ENCODE data around the gene SPATS2L. TPM values are rescaled to one million over a fixed set of nuclear protein-coding genes. Genes with fewer than 3 reads are reported as not detected.

SPATS2L gene
- polyA plus RNA-seq, 1 of the 3 experiments (the other 2 are of a cell fraction): 86.8 TPM

DNA sequence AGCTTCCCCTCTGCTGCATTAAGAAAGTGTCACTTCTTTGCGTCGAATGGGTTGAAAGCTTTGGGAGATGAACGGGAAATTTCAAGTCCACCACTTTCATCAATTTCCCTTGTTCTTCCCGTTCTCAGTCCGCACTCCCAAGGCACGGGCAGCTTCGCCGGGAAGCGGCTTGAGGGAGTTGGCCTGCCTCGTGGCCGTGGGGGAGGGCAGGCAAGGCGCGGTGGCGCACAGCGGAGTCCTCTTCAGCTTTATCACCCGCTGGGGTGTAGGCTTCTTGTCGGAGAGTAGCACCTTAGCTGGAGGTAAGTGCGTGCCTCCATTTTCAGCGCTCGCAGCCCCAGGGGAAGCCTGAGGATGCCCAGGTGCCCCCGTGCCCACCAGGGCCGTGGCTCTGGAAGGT lies 183.5 kb downstream of the SPATS2L start (continued):
- no peak for TF ChIP-seq YY1 (IDR thresholded peaks at IDR 0.05; ENCODE audit: low read depth)
- no peak for TF ChIP-seq NRF1 (IDR thresholded peaks at IDR 0.05; ENCODE audit: low read depth, low read length)
- TF ChIP-seq EP300 (IDR thresholded peaks at IDR 0.05; ENCODE audit: borderline replicate concordance in 1 of 2, low read depth in 1 of 2, low read length in 1 of 2): no peak
- no peak for TF ChIP-seq TEAD4 (IDR thresholded peaks at IDR 0.05; ENCODE audit: borderline replicate concordance, insufficient read depth)
- TF ChIP-seq MXI1 (IDR thresholded peaks at IDR 0.05; ENCODE audit: low read depth, low read length): no peak
- no peak for TF ChIP-seq RXRA (IDR thresholded peaks at IDR 0.05; ENCODE audit: borderline replicate concordance, low read depth)
- no peak for TF ChIP-seq ELF1 (IDR thresholded peaks at IDR 0.05)

DNA sequence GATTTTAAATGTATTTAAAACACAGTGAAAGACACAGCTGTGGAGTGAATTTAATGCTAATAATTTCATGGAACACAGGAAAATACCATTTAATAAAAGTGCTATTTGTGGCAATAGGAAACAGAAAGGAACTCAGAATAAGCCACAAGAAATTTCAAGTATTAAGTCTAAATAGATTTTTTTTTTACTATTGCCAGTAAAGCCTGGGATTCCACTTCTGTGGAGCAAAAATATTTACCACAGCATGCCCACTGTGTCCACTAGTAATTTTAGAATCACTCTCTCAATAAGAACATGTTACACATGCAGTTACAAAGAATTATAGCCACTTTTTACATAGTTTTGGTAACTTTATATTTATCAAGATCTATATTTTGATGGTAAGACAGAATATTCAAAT lies 186.2 kb downstream of the SPATS2L start:
- H3K9me3 ChIP-seq: no peaks in the 10 kb centered on the region
- H3K4me1 ChIP-seq (ENCODE audit: control insufficient read depth in 1 of 2, insufficient read depth in 2 of 2, low read depth in 1 of 2, low read length in 1 of 2): peaks cover 0 to 2% of the 10 kb centered on the region in 2 experiments; a peak in 1 of 4 replicates
- no peaks in the 10 kb centered on the region for H3K27me3 ChIP-seq (ENCODE audit: insufficient read depth)
- no peak overlapping the region for H3K27ac ChIP-seq (ENCODE audit: low read depth in 2 of 2, low read length in 1 of 2)
- no peak overlapping the region for H2AFZ ChIP-seq (ENCODE audit: low read depth)
- peaks cover 43 to 64% of the 10 kb centered on the region in 2 experiments for H3K36me3 ChIP-seq (replicated peaks in 1 of 2; ENCODE audit: control insufficient read depth in 1 of 2, insufficient read depth in 2 of 2, low read length in 1 of 2)
- H3K4me3 ChIP-seq (ENCODE audit: low read depth in 2 of 2, low read length in 1 of 2): no peak overlapping the region
- no peaks in the 10 kb centered on the region for H3K9me2 ChIP-seq
- H3K79me2 ChIP-seq (ENCODE audit: insufficient read depth): no peaks in the 10 kb centered on the region
- no peak for DNase-seq
- H3K4me2 ChIP-seq: no peak overlapping the region
- H3F3A ChIP-seq (replicated peaks; ENCODE audit: insufficient read depth): peaks cover 6% of the 10 kb centered on the region
- H4K20me1 ChIP-seq (ENCODE audit: insufficient read depth): no peaks in the 10 kb centered on the region
- ChIA-PET POLR2A (no interaction called here), CTCF (interaction anchor here (1.4 to 1.7 kb wide), 2 partner anchors 211 to 519 kb away, joined by 3 to 7 read pairs; no protein-coding TSS in a partner anchor)
- H3K9ac ChIP-seq: no peak overlapping the region
- no peak for TF ChIP-seq FOXM1 (IDR thresholded peaks at IDR 0.05; ENCODE audit: low read depth)

DNA sequence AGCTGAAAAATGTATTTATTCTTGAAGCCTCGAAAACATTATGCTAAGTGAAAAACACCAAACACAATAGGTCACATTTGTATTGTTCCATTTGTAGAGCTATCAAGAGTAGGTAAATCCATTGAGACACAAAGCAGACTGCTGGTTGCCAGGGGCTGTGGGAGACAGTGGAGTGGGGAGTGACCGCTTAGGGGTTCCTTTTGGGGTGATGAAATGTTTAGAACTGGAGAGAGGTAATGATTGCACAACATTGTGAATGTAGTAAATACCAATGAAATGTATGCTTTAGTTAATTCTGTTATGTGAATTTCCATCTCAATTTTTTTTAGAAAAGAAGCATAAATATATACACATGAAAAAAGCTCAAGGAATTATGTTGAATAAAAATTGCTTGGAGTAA lies 187.6 kb downstream of the SPATS2L start:
- no peak for DNase-seq
- Histone ChIP-seq H3K27ac (ENCODE audit: low read depth in 2 of 2, low read length in 1 of 2) (no peak overlapping the region), H4K20me1 (ENCODE audit: insufficient read depth) (no peaks in the 10 kb centered on the region), H3K9ac (no peak overlapping the region), H3K4me3 (ENCODE audit: low read depth in 2 of 2, low read length in 1 of 2) (no peak overlapping the region), H3K9me3 (no peaks in the 10 kb centered on the region), H3K36me3 (replicated peaks in 1 of 2; ENCODE audit: control insufficient read depth in 1 of 2, insufficient read depth in 2 of 2, low read length in 1 of 2) (peaks cover 48 to 77% of the 10 kb centered on the region in 2 experiments), H3K4me2 (no peak overlapping the region), H3F3A (replicated peaks; ENCODE audit: insufficient read depth) (peaks cover 6% of the 10 kb centered on the region), H2AFZ (ENCODE audit: low read depth) (no peak overlapping the region), H3K4me1 (ENCODE audit: control insufficient read depth in 1 of 2, insufficient read depth in 2 of 2, low read depth in 1 of 2, low read length in 1 of 2) (peaks cover 0 to 2% of the 10 kb centered on the region in 2 experiments; a peak in 1 of 4 replicates), H3K79me2 (ENCODE audit: insufficient read depth) (no peaks in the 10 kb centered on the region), H3K27me3 (ENCODE audit: insufficient read depth) (no peaks in the 10 kb centered on the region), H3K9me2 (no peaks in the 10 kb centered on the region)
- WGBS (ENCODE audit: low lambda C conversion rate): 93% methylated on average over 2 of the region's 2 CpGs
- ChIA-PET POLR2A (no interaction called here), CTCF (interaction anchor here (1.2 to 1.7 kb wide), 5 partner anchors 12 to 520 kb away, joined by 3 to 8 read pairs (median 7); partner anchors contain the start of gene KCTD18)
- no peak for TF ChIP-seq RXRA (IDR thresholded peaks at IDR 0.05; ENCODE audit: borderline replicate concordance, low read depth)
- TF ChIP-seq NFIC (IDR thresholded peaks at IDR 0.05; ENCODE audit: borderline replicate concordance): no peak
- TF ChIP-seq CHD2 (IDR thresholded peaks at IDR 0.05; ENCODE audit: low read length, partially characterized antibody): no peak
- TF ChIP-seq TEAD4 (IDR thresholded peaks at IDR 0.05; ENCODE audit: borderline replicate concordance, insufficient read depth): no peak
- no peak for TF ChIP-seq TAF1 (IDR thresholded peaks at IDR 0.05; ENCODE audit: borderline replicate concordance, low read depth, low read length)
- TF ChIP-seq, protein P1, sequence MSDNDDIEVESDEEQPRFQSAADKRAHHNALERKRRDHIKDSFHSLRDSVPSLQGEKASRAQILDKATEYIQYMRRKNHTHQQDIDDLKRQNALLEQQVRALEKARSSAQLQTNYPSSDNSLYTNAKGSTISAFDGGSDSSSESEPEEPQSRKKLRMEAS (IDR thresholded peaks at IDR 0.05; ENCODE audit: low read depth): no peak
- TF ChIP-seq NRF1 (IDR thresholded peaks at IDR 0.05; ENCODE audit: low read depth, low read length): no peak
- TF ChIP-seq, protein P2, sequence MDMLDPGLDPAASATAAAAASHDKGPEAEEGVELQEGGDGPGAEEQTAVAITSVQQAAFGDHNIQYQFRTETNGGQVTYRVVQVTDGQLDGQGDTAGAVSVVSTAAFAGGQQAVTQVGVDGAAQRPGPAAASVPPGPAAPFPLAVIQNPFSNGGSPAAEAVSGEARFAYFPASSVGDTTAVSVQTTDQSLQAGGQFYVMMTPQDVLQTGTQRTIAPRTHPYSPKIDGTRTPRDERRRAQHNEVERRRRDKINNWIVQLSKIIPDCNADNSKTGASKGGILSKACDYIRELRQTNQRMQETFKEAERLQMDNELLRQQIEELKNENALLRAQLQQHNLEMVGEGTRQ (IDR thresholded peaks at IDR 0.05; ENCODE audit: borderline replicate concordance, low read depth, low read length): no peak
- TF ChIP-seq EZH2phosphoT487 (IDR thresholded peaks at IDR 0.05; ENCODE audit: borderline replicate concordance, low read depth): no peak
- TF ChIP-seq GATA2 (CRISPR knock-in tag; IDR thresholded peaks at IDR 0.05): no peak
- no peak for TF ChIP-seq SMC3 (IDR thresholded peaks at IDR 0.05; ENCODE audit: low read depth, low read length)
- TF ChIP-seq RCOR1 (IDR thresholded peaks at IDR 0.05; ENCODE audit: low read length): no peak
- TF ChIP-seq, protein P3, sequence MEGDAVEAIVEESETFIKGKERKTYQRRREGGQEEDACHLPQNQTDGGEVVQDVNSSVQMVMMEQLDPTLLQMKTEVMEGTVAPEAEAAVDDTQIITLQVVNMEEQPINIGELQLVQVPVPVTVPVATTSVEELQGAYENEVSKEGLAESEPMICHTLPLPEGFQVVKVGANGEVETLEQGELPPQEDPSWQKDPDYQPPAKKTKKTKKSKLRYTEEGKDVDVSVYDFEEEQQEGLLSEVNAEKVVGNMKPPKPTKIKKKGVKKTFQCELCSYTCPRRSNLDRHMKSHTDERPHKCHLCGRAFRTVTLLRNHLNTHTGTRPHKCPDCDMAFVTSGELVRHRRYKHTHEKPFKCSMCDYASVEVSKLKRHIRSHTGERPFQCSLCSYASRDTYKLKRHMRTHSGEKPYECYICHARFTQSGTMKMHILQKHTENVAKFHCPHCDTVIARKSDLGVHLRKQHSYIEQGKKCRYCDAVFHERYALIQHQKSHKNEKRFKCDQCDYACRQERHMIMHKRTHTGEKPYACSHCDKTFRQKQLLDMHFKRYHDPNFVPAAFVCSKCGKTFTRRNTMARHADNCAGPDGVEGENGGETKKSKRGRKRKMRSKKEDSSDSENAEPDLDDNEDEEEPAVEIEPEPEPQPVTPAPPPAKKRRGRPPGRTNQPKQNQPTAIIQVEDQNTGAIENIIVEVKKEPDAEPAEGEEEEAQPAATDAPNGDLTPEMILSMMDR (IDR thresholded peaks at IDR 0.05): no peak
- no peak for TF ChIP-seq FOSL2 (IDR thresholded peaks at IDR 0.05; ENCODE audit: borderline replicate concordance, low read depth)
- no peak for TF ChIP-seq MEF2A (IDR thresholded peaks at IDR 0.05; ENCODE audit: borderline replicate concordance, low read depth)
- TF ChIP-seq, protein P4, sequence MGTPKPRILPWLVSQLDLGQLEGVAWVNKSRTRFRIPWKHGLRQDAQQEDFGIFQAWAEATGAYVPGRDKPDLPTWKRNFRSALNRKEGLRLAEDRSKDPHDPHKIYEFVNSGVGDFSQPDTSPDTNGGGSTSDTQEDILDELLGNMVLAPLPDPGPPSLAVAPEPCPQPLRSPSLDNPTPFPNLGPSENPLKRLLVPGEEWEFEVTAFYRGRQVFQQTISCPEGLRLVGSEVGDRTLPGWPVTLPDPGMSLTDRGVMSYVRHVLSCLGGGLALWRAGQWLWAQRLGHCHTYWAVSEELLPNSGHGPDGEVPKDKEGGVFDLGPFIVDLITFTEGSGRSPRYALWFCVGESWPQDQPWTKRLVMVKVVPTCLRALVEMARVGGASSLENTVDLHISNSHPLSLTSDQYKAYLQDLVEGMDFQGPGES (IDR thresholded peaks at IDR 0.05; ENCODE audit: low read depth, low read length): no peak
- TF ChIP-seq, protein P5, sequence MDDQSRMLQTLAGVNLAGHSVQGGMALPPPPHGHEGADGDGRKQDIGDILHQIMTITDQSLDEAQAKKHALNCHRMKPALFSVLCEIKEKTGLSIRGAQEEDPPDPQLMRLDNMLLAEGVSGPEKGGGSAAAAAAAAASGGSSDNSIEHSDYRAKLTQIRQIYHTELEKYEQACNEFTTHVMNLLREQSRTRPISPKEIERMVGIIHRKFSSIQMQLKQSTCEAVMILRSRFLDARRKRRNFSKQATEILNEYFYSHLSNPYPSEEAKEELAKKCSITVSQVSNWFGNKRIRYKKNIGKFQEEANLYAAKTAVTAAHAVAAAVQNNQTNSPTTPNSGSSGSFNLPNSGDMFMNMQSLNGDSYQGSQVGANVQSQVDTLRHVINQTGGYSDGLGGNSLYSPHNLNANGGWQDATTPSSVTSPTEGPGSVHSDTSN (IDR thresholded peaks at IDR 0.05): no peak
